G401.6 (cell line): ENCODE measurements around the gene GCNT1.
"Not testable (repeated sequence)": the region's sequence is repeated elsewhere in the genome, so short reads cannot be mapped to it uniquely, and the experiment has no call there.

ENCODE experiments used
- FAIRE-seq: peaks from 2 replicates; lab custom pipeline; 2012; peaks lifted over from hg19 to GRCh38; lab: Jason Lieb, UNC

The GCNT1 gene

DNA sequence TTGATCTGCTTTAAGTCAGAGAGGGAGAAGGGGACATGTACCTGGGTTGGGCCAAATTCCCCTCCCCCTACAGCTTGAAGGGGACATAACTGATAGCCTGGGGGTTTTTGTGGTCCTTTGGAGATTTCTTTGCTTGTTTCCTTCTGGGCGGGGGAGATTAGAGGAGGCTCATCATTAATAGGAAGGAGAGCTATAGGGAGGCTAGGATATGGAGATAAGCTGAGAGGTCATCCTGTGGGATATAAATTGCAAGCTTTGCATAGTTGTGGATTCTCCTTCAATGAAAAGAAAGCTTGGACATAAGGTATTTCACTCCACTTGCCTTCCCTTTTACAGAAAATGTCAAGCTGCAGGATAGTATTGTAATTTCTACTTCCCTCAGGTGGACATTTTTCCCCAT, 34.5 kb downstream of the GCNT1 start:
- not testable (repeated sequence) for FAIRE-seq

DNA sequence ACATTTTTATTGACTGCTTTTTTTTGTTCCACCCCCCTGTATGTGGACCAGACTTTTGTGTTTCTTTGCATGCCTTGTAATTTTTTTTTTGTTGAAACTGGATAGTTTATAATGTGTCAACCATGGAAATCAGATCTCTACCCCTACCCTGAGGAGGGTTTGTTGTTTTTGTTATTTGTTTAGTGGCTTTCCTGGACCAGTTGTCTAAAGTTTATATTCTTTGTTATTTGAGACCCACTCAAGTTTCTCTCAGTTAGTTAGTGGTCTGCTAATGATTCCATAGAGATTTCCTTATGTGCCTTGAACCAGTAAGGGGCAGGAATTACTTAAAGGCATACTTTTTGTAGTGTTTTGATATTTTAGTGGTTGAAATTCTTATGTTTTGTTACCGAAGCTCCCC, 41.1 kb downstream of the GCNT1 start:
- FAIRE-seq, result no peak

DNA sequence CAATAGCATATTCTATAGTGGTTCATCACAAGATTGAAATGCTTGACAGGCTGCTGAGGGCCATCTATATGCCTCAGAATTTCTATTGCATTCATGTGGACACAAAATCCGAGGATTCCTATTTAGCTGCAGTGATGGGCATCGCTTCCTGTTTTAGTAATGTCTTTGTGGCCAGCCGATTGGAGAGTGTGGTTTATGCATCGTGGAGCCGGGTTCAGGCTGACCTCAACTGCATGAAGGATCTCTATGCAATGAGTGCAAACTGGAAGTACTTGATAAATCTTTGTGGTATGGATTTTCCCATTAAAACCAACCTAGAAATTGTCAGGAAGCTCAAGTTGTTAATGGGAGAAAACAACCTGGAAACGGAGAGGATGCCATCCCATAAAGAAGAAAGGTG, 43.8 kb downstream of the GCNT1 start:
- no peak for FAIRE-seq

DNA sequence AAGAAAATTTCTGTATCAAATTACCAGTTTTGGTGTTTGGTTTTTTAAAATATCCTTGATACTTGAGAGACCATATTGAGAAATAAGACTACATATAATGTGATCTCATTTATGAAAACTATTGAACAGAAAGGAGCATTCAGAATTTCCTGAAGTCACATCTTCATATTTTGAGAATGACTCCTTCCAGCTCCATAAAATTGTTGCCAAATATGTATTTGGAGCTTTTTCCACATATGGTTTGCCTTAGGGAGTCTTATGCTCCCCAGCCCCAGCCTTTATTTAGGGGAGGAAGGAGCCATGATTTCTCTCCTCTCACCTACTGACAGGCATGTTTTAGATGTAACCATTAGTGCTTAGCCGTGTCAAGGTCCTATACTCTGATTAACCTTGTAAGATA, 51.1 kb downstream of the GCNT1 start:
- no peak for FAIRE-seq

DNA sequence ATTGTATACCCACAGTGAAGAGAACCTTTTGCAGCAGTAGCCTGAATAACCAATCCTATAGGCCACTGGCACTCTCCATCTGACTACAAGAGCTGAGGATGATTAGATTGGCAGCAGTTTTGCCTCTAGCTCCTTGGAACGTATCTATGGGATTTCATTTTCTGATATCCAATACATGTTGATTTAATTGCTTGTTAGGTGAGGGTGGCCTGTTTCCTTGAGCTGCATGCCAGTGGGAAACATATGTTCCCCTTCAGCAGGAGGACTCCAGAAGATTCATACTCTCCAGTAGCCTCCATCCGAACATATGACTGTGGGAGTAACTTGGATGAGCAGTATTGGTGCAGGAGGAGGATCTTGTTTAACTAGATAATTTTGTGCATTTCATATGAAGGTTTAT, 51.5 kb downstream of the GCNT1 start:
- FAIRE-seq, result no peak

DNA sequence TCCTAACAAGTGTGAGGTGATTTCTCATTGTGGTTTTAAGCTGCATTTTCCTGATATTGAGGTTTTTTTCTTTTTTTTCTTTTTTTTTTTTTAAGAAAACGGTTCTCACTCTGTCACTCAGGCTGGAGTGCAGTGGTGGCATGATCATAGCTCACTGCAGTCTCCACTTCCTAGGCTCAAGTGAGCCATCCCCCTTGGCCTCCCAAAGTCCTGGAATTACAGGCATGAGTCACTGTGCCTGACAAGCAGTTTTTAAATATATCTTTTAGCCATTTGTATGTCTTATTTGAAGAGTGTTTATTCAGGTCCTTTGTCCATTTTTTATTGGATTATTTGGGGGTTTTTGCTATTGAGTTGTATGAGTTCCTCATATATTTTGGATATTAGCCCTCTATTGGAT, 53.8 kb downstream of the GCNT1 start:
- FAIRE-seq, result no peak

DNA sequence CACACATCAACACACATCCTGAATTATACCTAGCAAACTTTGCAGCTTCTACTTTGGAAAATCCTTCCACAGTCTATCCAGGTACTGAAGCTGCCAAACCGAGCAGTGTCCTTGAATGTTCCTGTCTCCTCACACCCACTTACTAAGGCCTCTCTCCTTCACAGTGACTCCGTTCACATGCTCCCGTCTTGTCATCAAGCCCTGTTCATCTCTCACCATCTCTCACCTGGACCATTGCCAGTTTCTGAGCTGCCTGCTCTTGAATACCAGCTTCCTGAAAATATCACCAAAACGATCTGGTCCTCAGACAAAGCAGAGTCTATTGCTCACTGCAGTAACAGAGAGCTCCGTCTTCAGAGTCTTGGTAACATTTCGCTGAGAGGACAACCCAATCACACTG, 57.4 kb downstream of the GCNT1 start:
- no peak for FAIRE-seq

DNA sequence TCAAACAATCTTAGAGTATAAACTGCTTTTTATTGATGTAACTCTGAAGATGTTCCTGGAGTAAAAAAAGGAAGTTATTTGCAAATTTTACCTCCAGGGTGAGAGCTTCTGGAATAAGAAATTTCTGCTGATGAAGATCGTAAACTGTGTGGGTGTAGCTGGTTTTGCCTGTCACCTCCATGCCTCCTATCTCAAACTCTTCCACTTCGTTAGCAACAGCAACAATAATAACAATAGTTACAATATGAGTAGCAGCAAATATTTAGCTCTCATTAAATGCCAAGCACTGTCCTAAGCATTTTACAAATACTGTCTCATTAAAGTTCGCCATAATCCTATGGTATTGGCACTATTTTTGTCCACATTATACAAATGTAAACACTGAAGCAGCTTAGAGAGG, 57.9 kb downstream of the GCNT1 start:
- FAIRE-seq, result no peak

DNA sequence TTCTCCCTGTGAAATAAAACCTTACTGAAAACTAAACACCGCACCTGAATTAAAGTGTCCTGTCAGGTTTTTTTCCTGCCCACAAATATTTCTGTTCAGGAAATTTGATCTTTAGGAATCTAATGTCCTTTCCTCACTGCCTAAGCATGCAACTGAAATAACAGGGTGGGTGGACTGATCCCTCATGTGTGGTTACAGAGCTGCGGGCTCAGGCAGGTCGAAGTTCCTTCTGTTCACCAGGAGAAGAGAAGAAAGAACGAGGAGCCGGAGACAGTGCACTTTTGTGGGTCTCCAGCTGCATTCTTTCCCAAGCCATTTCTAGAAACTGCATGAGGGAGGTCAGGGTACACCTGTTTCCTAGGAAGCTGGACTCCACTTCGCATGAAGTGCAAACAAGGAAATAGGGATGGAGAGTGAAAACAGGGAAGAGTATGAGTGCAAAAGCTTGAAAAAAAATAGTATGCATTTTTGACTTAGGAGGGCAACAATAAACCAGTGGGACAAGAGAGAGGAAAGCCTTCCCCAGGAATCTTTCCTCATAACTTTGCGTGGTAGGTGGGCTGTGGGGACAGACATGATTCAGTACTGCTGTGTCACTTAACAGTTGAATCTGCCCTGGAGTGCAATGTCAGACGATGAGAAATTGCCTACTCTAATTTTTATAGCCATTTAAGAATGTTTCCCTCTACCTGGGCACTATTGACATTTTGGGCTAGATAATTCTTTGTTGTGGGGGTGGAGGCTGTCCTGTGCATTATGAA, 60.3 kb downstream of the GCNT1 start:
- no peak for FAIRE-seq

DNA sequence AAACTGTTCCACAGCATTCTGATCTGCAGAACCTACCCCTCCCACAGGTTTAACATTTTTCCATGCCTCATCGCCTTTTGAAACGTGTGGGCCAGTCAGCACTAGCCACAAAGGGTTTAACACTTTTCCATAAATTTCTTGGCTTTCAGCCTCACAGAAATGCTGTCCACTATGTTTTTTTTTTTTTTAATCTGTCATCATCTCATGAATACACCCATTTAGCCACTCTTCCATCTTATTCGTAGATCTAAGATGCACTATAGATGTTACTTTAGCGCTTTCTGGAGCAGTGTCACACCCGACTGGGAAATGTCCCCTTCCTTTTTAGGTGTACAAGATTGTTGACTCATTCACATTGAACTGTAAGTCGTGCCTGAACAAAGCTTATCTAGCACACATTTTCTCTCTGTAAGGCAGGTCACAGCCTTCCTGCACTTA, 62.3 kb downstream of the GCNT1 start:
- FAIRE-seq, result no peak

DNA sequence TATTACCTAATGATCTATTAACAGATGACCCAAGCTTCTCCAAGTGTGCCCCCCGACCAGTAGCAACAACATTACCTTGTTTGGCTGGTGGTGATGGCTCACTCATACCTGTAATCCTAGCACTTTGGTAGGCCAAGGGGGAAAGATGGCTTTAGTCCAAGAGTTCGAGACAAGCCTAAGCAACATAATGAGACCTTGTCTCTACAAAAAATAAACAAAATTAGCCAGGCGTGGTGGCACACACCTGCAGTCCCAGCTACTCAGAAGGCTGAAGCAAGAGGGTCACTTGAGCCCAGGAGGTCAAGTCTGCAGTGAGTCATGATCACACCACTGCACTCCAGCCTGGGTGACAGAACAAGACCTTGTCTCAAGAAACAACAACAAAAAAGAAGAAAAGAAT, 62.9 kb downstream of the GCNT1 start:
- no peak for FAIRE-seq

DNA sequence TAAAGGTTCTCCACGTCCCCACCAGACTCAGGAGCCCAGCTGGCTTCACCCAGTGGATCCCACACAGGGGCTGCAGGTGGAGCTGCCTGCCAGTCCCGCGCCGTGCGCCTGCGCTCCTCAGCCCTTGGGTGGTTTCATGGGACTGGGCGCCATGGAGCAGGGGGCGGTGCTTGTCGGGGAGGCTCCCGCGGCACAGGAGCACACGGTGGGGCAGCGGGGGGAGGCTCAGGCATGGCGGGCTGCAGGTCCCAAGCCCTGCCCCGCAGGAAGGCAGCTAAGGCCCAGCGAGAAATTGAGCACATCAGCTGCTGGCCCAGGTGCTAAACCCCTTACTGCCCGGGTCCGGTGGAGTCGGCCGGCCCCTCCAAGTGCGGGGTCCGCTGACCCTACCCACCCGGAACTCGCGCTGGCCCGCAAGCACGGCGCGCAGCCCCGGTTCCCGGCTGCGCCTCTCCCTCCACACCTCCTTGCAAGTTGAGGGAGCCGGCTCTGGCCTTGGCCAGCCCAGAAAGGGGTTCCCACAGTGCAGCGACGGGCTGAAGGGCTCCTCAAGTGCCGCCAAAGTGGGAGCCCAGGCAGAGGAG, 64.7 kb downstream of the GCNT1 start:
- not testable (repeated sequence) for FAIRE-seq

DNA sequence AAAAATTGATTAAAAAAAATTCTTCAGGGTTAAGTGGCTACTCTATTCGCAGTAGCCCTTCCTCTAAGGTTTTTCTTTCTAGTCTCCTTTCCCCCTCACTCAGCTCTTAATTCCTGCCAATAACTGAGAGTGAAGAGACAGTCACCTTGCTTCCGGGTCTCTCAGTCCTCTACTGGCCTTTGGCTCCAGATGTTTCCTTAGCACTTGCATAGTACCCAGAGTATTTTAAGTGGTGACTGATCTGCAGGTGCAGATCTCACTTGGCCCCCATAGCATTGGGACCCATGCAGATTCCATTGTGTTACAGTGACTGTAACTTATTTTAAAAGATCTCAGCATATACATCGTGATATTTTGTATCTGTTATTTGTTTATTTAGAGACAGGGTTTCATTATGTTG, 66.2 kb downstream of the GCNT1 start:
- FAIRE-seq, result no peak

DNA sequence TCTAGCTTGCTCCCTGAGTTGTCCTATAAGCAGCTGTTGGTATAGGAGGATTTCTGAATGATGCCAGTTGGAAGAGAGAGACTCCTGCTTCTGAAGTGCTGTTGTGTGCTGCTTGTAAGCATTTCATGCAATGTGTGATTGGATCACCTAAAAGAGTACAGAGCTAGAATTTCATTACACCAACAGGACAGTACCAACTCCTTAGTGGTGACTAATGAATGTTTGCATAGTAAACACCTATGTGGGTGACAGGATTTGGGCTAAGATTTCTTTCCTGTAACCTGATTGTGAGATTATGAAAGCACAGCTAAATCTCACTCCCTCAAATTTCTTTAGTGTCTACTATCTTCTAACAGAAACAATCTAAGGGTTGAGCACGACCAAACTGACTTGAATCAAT, 67.0 kb downstream of the GCNT1 start:
- FAIRE-seq, result no peak

DNA sequence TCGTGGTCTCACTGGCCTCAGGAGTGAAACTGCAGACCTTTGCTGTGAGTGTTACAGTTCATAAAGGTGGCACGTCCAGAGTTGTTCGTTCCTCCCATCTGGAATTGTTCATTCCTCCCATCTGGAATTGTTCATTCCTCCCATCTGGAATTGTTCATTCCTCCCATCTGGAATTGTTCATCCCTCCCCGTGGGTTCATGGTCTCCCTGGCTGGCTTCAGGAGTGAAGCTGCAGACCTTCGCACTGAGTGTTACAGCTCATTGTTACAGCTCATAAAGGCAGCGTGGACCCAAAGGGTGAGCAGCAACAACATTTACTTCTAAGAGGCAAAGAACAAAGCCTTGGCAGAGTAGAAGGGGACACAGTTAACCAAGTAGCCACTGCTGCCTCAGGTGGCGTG, 69.1 kb downstream of the GCNT1 start:
- no peak for FAIRE-seq

DNA sequence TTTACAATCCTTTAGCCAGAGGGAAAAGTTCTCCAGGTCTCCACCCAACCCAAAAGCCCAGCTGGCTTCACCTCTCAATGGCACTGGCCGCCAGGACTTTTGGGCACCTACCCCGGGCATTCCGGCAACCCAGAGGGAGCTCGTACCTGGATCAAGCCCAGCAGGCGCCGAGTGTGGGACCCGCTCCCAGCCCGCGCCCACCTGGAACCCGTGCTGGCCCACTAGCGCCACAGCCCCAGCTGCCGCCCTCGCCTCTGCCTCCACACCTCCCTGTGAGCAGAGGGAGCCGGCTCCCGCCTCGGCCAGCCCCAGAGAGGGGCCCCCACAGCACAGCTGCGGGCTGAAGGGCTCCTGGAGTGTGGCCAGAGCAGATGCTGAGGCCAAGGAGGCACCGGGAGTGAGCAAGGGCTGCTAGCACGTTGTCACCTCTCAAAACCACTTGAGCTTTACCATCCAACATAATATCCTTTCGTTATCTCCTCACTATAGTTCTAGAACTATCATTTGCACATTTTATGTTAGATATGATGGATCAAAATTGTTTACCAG, 69.7 kb downstream of the GCNT1 start:
- FAIRE-seq, result no peak

DNA sequence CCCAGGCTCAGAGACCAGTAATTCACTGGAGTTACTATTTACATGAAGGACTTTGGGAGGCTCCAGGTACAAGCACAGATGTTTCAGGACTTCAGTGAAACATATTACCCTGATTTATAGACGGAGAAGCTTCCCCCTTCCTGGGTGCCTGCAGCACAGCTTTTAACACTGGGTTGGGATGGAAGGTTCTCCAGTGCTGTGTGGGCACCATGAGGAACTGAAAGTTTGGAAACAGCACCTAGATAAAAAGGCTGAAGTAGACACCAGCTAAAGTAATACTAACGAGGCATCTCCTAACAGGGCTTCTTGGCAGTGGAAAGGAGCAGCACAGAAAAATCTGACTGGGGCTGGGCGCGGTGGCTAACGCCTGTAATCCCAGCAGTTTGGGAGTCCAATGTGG, 70.7 kb downstream of the GCNT1 start:
- FAIRE-seq, result no peak

DNA sequence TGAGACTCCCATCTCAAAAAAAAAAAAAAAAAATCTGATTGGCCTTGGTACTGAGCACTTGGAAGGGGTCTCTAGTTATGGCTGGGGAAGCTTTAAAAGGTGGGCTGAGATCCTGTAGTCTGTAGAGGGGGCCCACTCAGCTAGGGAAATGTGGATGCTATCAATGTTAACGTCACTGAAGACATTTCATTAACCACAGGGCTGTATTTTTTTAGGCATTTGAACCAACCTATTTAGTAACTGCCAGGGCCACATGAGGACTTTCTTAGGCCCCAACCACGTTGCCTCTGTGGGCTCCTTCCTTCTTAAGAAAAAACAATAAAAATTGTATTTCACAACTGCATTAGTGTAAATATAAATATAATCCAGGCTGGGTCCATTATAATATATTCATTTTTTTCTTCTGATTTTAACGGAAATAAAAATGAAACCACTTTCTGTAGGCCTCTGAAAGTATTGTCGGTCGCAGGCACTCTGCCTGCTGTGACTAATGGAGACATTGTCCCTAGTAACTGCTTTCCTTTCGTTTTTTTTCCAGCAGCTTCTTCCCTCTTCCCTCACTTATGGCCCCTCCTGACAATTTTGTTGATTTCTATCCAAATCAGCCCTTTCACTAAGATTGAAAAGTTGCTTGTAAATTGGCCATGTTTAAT, 71.6 kb downstream of the GCNT1 start:
- FAIRE-seq, result no peak

DNA sequence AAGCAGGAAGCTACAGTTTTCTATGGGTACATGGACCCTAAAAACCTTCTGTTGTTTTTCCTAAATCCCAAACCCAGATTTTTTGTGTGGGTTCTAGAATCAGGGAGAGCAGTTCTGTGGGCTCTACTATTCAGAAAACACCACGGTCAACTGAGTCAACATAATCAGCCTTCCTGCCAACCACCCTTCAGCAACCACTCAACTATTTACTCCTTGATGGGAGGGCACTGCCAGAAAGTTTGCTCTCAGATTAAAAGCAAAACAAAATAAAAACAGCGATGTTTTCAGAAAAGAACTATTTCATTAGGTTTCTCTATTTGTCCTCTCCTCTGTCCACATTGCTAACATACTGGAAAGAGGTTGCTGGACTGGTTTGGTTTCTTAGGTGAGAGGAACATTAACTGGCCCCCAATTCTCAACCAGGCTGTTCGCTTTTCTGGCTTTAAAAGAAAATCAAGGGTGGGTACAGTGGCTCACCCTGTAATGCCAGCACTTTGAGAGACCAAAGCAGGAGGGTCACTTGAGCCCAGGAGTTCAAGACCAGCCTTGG, 72.3 kb downstream of the GCNT1 start:
- FAIRE-seq, result no peak

DNA sequence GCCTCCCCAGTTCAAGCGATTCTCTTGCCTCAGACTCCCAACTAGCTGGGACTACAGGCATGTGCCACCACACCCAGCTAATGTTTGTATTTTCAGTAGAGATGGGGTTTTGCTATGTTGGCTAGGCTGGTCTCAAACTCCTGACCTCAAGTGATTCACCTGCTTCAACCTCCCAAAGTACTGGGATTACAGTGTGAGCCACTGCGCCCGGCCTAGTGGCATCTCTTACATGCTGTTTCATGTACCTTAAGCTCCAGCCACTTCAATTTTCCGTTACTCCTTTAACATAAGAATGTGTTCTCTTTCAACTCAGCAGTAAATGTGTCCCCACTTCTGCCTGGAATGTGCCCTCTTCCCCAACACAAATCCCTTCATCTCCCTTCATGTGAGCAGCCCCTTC, 73.9 kb downstream of the GCNT1 start:
- FAIRE-seq, result not testable (repeated sequence)

DNA sequence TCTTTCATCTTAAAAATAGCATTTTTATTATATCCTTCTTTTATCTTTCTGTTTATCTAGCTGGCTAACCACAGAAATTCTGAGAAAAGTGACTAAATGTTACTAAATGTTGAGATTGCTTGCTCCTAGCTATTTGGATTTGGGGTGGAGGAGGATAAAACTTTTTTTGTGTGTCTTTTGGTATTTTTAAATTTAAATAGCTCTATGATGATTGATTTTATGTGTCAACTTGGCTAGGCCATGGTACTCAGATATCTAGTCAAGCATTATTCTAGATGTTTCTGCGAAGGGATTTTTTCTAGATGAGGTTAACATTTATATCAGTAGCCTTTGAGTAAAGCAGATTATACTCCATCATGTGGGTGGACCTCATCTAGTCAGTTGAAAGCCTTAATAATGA, 75.0 kb downstream of the GCNT1 start:
- no peak for FAIRE-seq

DNA sequence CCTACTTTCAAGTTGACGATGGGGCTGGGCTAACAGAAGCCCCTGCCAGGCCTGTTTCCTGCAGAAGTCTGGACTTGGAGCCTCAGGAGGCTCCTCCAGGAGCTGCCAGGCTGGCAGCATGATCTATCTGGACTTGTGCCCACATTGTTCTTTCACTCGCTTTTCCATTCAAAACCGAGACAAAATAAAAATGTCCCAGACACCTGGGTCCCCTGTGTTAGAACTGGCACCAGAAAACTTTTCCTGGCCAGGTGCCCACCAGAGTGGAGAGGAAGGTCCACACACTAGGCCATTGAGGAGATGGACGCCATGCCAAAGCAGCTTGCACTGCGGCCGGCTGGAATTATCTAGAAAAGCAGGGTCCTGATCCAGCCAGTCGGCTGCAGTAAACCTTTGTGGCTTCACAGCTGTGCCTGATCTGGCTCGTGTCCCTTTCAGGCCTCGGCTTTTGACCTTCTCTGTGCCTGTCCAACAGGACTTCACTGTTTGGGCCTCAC, 78.2 kb downstream of the GCNT1 start:
- FAIRE-seq, result no peak

DNA sequence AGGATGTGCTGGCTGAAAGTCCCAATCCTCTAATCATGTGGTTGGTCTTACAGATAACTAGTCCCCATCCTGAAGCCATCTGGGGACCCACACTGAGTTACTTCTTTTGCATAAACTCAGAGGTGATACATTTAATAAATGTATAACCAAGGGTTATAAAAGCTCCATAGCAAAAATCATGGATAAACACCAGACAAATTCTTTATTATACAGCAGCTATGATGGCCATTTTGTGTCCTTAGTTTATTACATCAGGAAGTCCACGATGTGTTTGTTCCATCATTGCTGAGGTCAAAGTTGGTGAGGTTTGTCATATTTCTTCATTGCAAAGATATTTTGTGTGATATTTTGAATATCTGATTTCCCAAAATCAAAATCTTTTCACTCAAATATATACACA, 80.2 kb downstream of the GCNT1 start:
- FAIRE-seq, result no peak
